ENCODE data around the gene NGF.

Gene NGF

DNA sequence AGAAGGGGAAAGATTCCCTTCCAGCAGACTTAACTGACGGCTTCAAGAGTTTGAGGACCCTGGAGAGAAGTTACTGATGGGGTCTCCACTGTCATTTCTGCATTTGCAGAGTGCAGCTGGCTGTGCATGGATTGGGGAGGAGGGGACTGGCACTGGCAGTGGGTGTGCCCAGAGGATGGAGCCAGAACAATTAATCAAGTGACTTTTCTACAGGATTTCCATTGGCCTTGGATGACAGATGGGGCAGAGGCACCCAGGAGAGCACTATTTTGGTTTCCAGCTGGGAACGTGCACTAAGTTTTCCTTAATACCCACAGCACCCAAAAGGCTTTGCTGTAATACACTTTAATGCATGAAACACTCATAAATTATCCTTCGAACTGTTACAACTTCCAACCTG is 1.3 kb downstream of the NGF start:
- DNase-seq (ENCODE audit: low read depth) = no peak

- DNase-seq (ENCODE audit: low read depth) = no peak
Measured at GRCh38 chr1:115332813-115333608, 5.0 kb downstream of the NGF start.

DNA sequence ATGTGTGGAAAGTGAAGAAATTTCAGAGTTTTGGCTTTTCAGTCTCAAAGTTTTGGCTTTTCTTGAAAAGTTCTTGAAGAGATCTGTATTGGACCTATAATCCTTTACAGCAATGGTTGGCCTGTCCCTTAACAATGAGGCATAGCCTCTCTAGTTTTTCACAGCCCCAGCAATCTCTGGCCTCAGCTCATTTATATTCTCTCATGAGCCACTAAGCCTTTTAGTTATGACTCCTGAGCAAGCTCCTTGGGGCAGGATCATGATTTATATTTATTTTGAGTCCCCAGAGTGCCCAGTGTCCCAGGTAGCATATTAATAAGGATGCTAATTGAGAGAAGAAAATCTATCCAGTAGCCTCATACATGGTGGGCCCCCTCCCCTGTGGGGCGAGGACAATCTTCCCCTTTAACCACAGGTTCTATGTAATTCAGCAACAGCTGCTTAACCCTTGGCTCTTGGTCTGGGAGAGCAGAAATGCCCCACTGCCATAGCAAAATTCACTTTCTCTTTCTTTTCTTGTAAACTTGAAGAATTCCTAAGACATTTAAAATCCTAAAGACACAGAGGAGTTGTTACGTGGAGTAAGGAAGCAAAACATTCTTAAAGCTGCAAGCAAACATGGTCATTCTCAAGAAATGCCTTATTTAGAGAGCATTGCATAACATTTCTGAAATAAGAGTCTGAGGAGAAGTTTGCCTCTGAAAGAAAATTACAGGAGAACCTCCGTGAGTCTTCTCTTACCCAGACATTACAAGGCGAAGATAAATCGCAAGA is 6.3 kb downstream of the NGF start:
- no peak for DNase-seq (ENCODE audit: low read depth)

GRCh38 chr1:115330480-115331013 is 7.5 kb downstream of the NGF start:
- peak; percentile 87 for DNase-seq (ENCODE audit: low read depth)

DNA sequence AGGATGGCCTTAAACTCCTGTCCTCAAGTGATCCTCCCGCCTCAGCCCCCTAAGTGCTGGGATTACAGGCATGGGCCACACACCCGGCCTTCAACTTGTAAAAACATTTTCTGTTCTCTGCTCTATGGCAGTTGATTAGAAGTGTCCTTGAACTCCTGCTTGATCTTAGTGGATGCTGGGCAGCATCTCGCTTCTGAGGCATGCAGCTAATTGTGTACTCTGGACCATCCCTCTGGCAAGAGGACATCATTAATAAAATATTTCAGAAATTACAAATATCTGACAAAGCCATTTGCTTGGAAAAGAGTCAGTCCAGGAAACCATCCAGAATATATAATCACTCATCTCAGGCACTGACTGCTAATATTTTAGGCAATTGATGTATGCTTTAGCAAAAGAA is 8.1 kb downstream of the NGF start:
- no peak for DNase-seq (ENCODE audit: low read depth)

DNA sequence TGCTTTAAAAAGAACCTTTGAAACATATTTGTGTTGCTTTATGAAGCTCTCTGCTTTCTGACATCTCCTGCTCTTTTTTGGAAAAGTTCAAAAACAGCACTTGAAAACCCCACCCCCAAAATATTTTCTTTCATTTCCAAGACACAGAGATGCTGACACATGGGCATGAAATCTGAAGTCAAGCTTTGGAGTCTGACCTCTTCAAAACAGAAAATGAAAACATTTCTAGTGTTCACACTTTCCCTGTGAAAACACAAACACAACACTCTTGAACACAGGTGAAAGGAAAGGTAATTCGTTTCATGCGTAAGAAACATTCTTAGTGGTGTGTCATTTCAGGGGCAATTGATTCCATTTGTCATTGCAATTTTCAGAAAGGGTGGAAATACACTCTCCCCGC is 10.8 kb downstream of the NGF start:
- DNase-seq (ENCODE audit: low read depth) = no peak

- DNase-seq (ENCODE audit: low read depth) = no peak
Measured at GRCh38 chr1:115326419-115326818, 11.6 kb downstream of the NGF start.

DNA sequence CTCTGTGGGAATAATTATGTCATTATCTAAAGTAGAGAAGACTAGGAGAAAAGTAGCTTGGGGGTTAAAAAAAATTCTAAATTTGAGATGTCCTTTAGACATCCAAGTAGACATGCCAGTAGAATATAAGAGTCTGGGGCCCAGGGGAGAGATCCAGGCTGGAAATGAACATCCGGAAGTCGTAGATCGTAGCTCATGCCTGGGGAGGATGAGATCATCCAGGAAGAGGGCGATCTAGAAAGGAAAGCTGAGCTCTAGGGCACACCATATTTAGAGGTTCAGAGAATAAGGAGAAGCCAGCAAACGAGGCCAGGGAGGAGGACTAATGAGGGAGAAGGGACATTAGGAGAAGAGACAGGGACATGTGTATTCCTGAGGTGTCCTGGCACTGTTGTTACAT is 12.2 kb downstream of the NGF start:
- no peak for DNase-seq (ENCODE audit: low read depth)

GRCh38 chr1:115324649-115325420 is 13.2 kb downstream of the NGF start:
- DNase-seq (ENCODE audit: low read depth) = no peak

GRCh38 chr1:115323366-115324004 is 14.6 kb downstream of the NGF start:
- DNase-seq (ENCODE audit: low read depth) = no peak

- DNase-seq (ENCODE audit: low read depth) = no peak
Measured at GRCh38 chr1:115322631-115323030, 15.4 kb downstream of the NGF start.

DNA sequence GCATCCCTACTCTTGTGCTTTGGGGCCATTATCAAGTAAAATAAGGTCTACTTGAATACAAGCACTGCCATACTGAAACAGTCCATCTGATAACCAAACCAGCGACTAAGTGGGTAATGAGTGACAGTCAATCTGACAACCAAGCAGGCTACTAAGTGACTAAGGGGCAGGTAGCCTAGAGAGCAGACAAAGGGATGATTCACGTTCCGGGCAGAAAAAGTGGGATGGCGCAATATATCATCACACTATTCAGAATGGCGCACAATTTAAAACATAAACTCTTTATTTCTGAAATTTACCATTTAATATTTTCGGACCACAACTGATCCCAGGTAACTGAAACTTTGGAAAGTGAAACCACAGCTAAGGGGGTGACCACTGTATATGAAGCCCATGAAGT is 17.7 kb downstream of the NGF start:
- no peak for DNase-seq (ENCODE audit: low read depth)

DNA sequence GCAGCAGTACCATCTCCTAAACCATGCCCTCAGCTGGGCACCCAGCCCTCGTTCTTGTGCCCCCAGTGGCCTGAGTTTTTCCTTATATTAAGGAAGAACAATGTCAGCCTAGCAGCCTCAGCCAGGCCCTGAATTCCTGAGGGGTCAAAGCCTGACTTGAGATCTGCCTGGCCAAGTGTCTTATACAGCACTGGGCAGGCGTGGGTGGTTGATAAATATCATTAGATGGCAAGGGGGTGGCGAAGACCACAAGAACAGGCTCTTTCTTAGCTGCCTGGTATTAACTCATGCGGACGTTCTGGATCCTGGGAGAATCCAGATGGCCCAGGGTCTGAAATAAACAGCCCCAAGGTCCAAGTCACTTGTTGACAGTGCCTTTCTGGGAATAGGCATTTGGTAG is 18.3 kb downstream of the NGF start:
- no peak for DNase-seq (ENCODE audit: low read depth)

DNA sequence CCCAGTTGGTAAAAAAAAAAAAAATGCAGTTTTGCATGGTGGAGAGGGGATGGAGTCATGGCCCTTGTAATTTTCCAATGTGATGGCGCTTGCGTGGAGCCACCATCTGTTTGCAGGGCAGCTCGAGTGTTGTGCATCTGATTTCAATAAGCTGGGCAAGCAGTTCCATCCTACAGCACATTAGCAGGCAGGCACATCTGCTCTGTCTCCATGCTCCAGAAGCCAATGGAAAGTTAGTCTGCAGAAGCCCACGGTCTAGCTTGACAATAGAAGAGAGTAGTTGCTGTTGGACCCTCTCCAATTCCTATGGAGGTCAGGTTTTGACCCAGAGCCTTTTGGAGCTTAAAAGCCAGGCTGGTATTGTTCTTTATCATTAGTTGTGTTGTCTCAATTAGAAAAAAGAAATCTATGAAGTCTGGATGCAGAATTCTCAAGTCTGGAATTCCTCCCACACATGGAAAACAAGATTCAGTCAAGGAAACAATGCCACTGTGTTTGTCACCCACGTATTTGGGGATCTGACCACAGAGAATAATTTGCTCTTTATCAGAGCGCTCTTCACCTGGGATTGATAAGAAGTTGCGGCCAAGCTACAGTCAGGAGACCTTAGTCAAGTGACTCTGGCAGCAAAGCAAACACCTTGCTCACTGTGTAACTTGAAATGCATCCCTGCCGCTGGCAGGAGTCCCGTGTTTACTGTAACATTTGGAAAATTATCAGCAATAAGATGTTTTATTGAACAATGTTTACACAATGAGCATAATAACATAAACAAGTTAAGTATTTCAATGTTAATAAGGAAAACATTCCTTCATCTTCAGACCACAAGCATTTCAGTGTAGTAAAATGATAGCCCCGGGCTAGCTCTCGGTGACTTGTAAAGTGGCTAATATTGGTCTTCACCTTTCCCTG is 20.7 kb downstream of the NGF start:
- no peak for DNase-seq (ENCODE audit: low read depth)

GRCh38 chr1:115314765-115315164 is 23.3 kb downstream of the NGF start:
- peak; percentile 87 for DNase-seq (ENCODE audit: low read depth)

- no peak for DNase-seq (ENCODE audit: low read depth)
Measured at GRCh38 chr1:115314092-115314491, 24.0 kb downstream of the NGF start.

GRCh38 chr1:115313182-115313581 is 24.9 kb downstream of the NGF start:
- no peak for DNase-seq (ENCODE audit: low read depth)

DNA sequence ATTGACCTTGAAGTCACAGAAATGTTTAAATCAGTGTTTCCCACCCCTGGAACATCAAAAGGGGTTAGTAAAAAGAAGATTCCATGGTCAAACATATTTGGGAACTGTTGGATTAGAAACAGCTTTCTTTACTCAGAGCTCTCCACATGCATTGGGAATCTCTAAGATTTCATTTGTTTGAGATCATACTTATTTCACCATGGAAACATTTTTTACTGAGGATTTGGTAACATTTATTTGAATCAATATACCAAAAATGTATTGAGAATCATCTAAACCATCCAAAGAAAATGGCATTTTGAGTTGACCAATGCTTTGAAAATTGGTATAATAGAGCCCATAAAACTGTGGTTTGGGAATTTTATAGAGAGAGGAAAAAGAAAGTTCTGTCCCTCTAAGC is 25.3 kb downstream of the NGF start:
- DNase-seq (ENCODE audit: low read depth) = no peak

GRCh38 chr1:115311474-115311989 is 26.5 kb downstream of the NGF start:
- no peak for DNase-seq (ENCODE audit: low read depth)

DNA sequence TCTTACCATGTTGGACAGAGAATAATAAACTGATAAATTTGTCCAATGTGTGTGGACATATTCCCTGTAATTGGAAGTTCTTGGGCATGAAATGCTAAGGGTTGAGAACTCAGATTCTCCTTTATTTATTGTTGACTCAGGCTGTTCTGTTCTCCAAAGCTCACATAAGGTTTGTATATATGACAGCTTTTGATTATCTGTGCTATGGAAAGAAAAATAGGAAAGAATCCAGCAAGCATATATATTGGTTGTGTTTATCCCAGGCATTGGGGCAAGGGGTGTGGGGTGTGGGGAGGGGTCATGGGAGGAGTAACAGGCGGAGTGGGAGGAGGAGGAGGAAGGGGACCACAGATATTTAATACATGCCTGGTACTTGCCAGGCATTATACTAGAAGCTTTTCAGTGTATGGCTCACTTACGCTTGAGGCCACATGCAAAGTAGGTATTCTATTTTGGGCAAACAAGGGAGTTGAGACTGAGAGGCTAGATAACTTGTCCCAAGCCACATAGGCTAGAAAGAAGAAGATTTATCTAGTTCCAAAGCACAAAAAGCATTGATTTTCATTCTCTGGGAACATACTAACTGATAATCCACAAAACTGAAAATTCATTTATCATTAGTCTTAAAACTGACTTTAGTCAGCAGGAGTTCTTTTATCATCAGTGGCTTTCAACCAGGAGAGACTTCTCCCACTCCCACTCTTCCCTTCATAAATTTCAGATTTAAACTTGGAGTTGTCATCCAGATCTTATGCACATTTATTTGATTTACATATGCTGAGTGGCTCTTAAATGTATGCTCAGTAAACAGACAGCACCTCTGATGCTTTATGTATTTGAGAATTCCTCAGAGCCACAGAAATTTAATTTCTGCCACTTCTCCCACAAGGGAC is 27.2 kb downstream of the NGF start:
- DNase-seq (ENCODE audit: low read depth) = no peak
